WTC11 (cell line): ENCODE measurements around the gene VPS4A. TPM values are rescaled to one million over a fixed set of nuclear protein-coding genes. Genes with fewer than 3 reads are reported as not detected.

ENCODE experiments used
- ATAC-seq: fragments of 200-7000 bp; cut with Tn5 transposase; 2 replicates; pipeline ENCODE4 v1.10.0; 2021; ENCODE audit warnings: mild to moderate bottlenecking, moderate library complexity
- CTCF ChIA-PET: fragments of 300-600 bp; sonication (Branson Sonifier 250); formaldehyde crosslinking; loops from one replicate; lab custom pipeline; 2021; ENCODE audit warnings: antibody characterized with exemption; lab: Charles Lee
- POLR2A ChIA-PET: fragments of 350-600 bp; sonication (Branson Sonifier 250); formaldehyde crosslinking; loops from one replicate; lab custom pipeline; 2021; ENCODE audit warnings: antibody characterized with exemption; lab: Charles Lee
- DNase-seq: peaks from one replicate; pipeline ENCODE4 v3.0.0; 2021; ENCODE audit warnings: low spot score
- H3K27ac Mint-ChIP-seq: 2 replicates; pipeline ENCODE4 v1.8.0; 2021; ENCODE audit warnings: mixed read lengths
- H3K27me3 Mint-ChIP-seq: 2 replicates; pipeline ENCODE4 v1.8.0; 2021; ENCODE audit warnings: low read depth, mild to moderate bottlenecking, moderate library complexity, mixed read lengths
- H3K36me3 Mint-ChIP-seq: 2 replicates; pipeline ENCODE4 v1.8.0; 2021; ENCODE audit warnings: mixed read lengths
- H3K4me1 Mint-ChIP-seq: 2 replicates; pipeline ENCODE4 v1.8.0; 2022; ENCODE audit warnings: mixed read lengths
- H3K4me3 Mint-ChIP-seq: 2 replicates; pipeline ENCODE4 v1.8.0; 2021; ENCODE audit warnings: mild to moderate bottlenecking, moderate library complexity, mixed read lengths
- H3K9me3 Mint-ChIP-seq: 2 replicates; pipeline ENCODE4 v1.8.0; 2021; ENCODE audit warnings: mixed read lengths
- CBFB ChIP-seq: sonication (generic); formaldehyde crosslinking; IDR thresholded peaks from 2 replicates; pipeline ENCODE4 v1.8.1; 2022; ENCODE audit warnings: mild to moderate bottlenecking, low read depth, missing genetic modification reagents
- ESRRA ChIP-seq: sonication (generic); formaldehyde crosslinking; IDR thresholded peaks from 2 replicates; pipeline ENCODE4 v1.8.1; 2022; ENCODE audit warnings: mild to moderate bottlenecking, missing genetic modification reagents, borderline replicate concordance
- FOXK1 ChIP-seq: sonication (generic); formaldehyde crosslinking; IDR thresholded peaks from 2 replicates; pipeline ENCODE4 v1.8.0; 2022; ENCODE audit warnings: mild to moderate bottlenecking, moderate library complexity, missing genetic modification reagents
- GABPB1 ChIP-seq: sonication (generic); formaldehyde crosslinking; IDR thresholded peaks from 2 replicates; pipeline ENCODE4 v1.8.1; 2023; ENCODE audit warnings: mild to moderate bottlenecking, missing genetic modification reagents
- HMGXB4 ChIP-seq: sonication (generic); formaldehyde crosslinking; IDR thresholded peaks from 2 replicates; pipeline ENCODE4 v1.8.1; 2023; ENCODE audit warnings: mild to moderate bottlenecking, moderate library complexity, missing genetic modification reagents
- JUN ChIP-seq: sonication (generic); formaldehyde crosslinking; IDR thresholded peaks from 2 replicates; pipeline ENCODE4 v1.8.0; 2023; ENCODE audit warnings: mild to moderate bottlenecking, missing genetic modification reagents
- NFATC4 ChIP-seq: fragments of 250-450 bp; sonication (Bioruptor Pico); IDR thresholded peaks from 2 replicates; pipeline ENCODE4 v1.9.0; 2021; ENCODE audit warnings: mild to moderate bottlenecking
- OVOL2 ChIP-seq: fragments of 250-450 bp; sonication (Bioruptor Pico); IDR thresholded peaks from 2 replicates; pipeline ENCODE4 v1.9.0; 2021; ENCODE audit warnings: mild to moderate bottlenecking, borderline replicate concordance
- RELA ChIP-seq: sonication (generic); formaldehyde crosslinking; IDR thresholded peaks from 2 replicates; pipeline ENCODE4 v1.8.1; 2022; ENCODE audit warnings: missing genetic modification reagents, mild to moderate bottlenecking, borderline replicate concordance
- RORB ChIP-seq: fragments of 250-450 bp; sonication (Bioruptor Pico); IDR thresholded peaks from 2 replicates; pipeline ENCODE4 v1.9.0; 2021; ENCODE audit warnings: mild to moderate bottlenecking
- USF1 ChIP-seq: sonication (generic); formaldehyde crosslinking; IDR thresholded peaks from 2 replicates; pipeline ENCODE4 v1.8.0; 2022; ENCODE audit warnings: mild to moderate bottlenecking, missing genetic modification reagents
- ZNF232 ChIP-seq: sonication (generic); formaldehyde crosslinking; IDR thresholded peaks from 2 replicates; pipeline ENCODE4 v1.8.0; 2022; ENCODE audit warnings: mild to moderate bottlenecking, missing genetic modification reagents
- ZNF416 ChIP-seq: fragments of 250-450 bp; sonication (Bioruptor Pico); IDR thresholded peaks from 2 replicates; pipeline ENCODE4 v1.9.0; 2021; ENCODE audit warnings: mild to moderate bottlenecking, inconsistent platforms
- ZSCAN18 ChIP-seq: fragments of 250-450 bp; sonication (Bioruptor Pico); IDR thresholded peaks from 2 replicates; pipeline ENCODE4 v2.1.2; 2022; ENCODE audit warnings: mild to moderate bottlenecking, moderate library complexity
- total RNA-seq: library from RNA; stranded (reverse); gene quantifications from 3 replicates; pipeline ENCODE4 v1.2.3, GENCODE V29; 2021
- TF ChIP-seq, protein P1 (sequence below): sonication (generic); formaldehyde crosslinking; IDR thresholded peaks from 2 replicates; pipeline ENCODE4 v1.8.0; 2023; ENCODE audit warnings: mild to moderate bottlenecking, missing genetic modification reagents
- TF ChIP-seq, protein P2 (sequence below): sonication (generic); formaldehyde crosslinking; IDR thresholded peaks from 2 replicates; pipeline ENCODE4 v1.8.0; 2022; ENCODE audit warnings: mild to moderate bottlenecking, missing genetic modification reagents
- TF ChIP-seq, protein P3 (sequence below): fragments of 250-450 bp; sonication (Bioruptor Pico); IDR thresholded peaks from 2 replicates; pipeline ENCODE4 v1.9.0; 2021; ENCODE audit warnings: mild to moderate bottlenecking

The VPS4A gene
- total RNA-seq, 1 experiment from 2014 or later = 28.3 TPM

DNA sequence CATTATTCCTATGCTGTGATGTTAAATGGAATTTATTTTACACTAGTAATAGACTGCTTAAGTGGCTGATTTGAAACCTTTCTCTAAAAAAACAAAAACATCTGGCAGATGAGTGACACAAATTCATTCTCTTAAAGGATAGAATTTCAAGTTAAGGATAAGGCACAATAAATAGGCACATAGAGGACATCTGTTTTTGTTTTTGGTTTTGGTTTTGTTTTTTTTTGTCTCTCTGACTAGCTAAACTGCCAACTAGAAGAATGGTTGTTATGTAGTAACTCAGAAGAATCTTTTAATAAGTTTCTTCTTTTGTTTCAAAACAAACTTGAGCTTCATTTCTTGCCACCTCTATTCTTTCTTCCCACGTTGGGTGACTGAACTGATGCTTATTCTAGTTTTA, 5.1 kb upstream of the VPS4A start (continued):
- no peak for TF ChIP-seq RELA (CRISPR knock-in tag)
- no peak for TF ChIP-seq USF1 (CRISPR knock-in tag)
- no peak for TF ChIP-seq NFATC4 (CRISPR knock-in tag)
- no peak for TF ChIP-seq GABPB1 (CRISPR knock-in tag)
- TF ChIP-seq ZNF416 (CRISPR knock-in tag) = no peak
- TF ChIP-seq, protein P1, sequence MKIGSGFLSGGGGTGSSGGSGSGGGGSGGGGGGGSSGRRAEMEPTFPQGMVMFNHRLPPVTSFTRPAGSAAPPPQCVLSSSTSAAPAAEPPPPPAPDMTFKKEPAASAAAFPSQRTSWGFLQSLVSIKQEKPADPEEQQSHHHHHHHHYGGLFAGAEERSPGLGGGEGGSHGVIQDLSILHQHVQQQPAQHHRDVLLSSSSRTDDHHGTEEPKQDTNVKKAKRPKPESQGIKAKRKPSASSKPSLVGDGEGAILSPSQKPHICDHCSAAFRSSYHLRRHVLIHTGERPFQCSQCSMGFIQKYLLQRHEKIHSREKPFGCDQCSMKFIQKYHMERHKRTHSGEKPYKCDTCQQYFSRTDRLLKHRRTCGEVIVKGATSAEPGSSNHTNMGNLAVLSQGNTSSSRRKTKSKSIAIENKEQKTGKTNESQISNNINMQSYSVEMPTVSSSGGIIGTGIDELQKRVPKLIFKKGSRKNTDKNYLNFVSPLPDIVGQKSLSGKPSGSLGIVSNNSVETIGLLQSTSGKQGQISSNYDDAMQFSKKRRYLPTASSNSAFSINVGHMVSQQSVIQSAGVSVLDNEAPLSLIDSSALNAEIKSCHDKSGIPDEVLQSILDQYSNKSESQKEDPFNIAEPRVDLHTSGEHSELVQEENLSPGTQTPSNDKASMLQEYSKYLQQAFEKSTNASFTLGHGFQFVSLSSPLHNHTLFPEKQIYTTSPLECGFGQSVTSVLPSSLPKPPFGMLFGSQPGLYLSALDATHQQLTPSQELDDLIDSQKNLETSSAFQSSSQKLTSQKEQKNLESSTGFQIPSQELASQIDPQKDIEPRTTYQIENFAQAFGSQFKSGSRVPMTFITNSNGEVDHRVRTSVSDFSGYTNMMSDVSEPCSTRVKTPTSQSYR (CRISPR knock-in tag) = no peak
- no peak for TF ChIP-seq ESRRA (CRISPR knock-in tag)
- TF ChIP-seq, protein P2, sequence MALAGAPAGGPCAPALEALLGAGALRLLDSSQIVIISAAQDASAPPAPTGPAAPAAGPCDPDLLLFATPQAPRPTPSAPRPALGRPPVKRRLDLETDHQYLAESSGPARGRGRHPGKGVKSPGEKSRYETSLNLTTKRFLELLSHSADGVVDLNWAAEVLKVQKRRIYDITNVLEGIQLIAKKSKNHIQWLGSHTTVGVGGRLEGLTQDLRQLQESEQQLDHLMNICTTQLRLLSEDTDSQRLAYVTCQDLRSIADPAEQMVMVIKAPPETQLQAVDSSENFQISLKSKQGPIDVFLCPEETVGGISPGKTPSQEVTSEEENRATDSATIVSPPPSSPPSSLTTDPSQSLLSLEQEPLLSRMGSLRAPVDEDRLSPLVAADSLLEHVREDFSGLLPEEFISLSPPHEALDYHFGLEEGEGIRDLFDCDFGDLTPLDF (CRISPR knock-in tag) = no peak
- TF ChIP-seq, all 79 proteins: peak for 0

- no peaks in the 10 kb centered on the region for H3K9me3 Mint-ChIP-seq
- no peaks in the 10 kb centered on the region for H3K27me3 Mint-ChIP-seq
- H3K36me3 Mint-ChIP-seq = no peaks in the 10 kb centered on the region
- H3K4me3 Mint-ChIP-seq = no peak overlapping the region
- no peak overlapping the region for H3K27ac Mint-ChIP-seq
- ATAC-seq = no peak
- ChIA-PET CTCF (no interaction called here), POLR2A (no interaction called here)
- peaks cover 6% of the 10 kb centered on the region for H3K4me1 Mint-ChIP-seq
- no peak for TF ChIP-seq USF1 (CRISPR knock-in tag)
- TF ChIP-seq NFATC4 (CRISPR knock-in tag) = no peak
- TF ChIP-seq CBFB = no peak
- TF ChIP-seq HMGXB4 (CRISPR knock-in tag) = no peak
- no peak for TF ChIP-seq OVOL2 (CRISPR knock-in tag)
- TF ChIP-seq JUN = no peak
- no peak for TF ChIP-seq ZNF232
- TF ChIP-seq, protein P3, sequence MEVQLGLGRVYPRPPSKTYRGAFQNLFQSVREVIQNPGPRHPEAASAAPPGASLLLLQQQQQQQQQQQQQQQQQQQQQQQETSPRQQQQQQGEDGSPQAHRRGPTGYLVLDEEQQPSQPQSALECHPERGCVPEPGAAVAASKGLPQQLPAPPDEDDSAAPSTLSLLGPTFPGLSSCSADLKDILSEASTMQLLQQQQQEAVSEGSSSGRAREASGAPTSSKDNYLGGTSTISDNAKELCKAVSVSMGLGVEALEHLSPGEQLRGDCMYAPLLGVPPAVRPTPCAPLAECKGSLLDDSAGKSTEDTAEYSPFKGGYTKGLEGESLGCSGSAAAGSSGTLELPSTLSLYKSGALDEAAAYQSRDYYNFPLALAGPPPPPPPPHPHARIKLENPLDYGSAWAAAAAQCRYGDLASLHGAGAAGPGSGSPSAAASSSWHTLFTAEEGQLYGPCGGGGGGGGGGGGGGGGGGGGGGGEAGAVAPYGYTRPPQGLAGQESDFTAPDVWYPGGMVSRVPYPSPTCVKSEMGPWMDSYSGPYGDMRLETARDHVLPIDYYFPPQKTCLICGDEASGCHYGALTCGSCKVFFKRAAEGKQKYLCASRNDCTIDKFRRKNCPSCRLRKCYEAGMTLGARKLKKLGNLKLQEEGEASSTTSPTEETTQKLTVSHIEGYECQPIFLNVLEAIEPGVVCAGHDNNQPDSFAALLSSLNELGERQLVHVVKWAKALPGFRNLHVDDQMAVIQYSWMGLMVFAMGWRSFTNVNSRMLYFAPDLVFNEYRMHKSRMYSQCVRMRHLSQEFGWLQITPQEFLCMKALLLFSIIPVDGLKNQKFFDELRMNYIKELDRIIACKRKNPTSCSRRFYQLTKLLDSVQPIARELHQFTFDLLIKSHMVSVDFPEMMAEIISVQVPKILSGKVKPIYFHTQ (CRISPR knock-in tag) = no peak
- no peak for TF ChIP-seq RORB (CRISPR knock-in tag)
- TF ChIP-seq ZSCAN18 (CRISPR knock-in tag) = no peak
- no peak for TF ChIP-seq FOXK1 (CRISPR knock-in tag)
- no peak for DNase-seq
Measured at GRCh38 chr16:69307091-69307490, 4.1 kb upstream of the VPS4A start.
